ENCODE results near the gene MLLT3.
A peak's percentile ranks its signal among the peaks of the same experiment; 100 is the strongest.
"Not testable (repeated sequence)": the region's sequence is repeated elsewhere in the genome, so short reads cannot be mapped to it uniquely, and the experiment has no call there.

MLLT3 gene

DNA sequence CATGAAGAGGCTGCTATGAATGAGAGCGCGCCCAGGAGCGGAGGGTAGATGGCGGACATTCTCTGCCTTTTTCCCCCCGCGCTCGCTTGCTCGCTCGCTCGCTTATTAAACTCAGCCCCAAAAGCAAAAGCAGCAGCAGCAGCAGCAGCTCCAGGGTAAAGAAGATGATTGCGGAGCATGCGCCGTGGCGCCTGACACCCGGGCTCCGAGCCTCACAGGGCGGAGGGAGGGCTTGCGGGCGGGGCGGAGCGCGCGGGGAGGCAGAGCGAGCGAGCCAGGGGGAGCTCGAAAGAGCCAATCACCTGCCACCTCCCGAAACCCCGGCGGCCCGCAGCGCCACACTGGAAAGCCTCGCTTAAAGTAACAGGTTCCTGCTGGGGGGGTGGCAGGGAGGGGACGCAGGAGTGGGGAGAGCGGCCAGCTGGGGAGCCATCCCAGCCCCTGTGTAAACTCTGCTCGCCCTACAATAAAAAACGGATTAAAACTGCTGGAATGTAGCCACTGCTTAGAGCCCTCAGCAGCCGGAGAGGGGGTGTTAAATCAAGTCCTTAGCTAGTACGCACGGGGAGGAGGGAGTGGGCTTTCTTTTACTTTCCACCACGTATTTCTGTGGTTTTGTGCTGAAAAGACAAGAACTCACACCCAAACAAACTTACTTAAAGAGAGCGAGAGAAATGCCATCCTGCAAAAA lies at the start of gene MLLT3:
Gene MLLT3, minus strand, starts transcription at position 170 of the 691 bp plus-strand sequence.
- DNase-seq (ENCODE audit: low read depth, low spot score), result peak; percentile 95

- no peak for DNase-seq (ENCODE audit: low read depth, low spot score)
Observed at GRCh38 chr9:20671635-20672034, 49.3 kb upstream of the MLLT3 start.

DNA sequence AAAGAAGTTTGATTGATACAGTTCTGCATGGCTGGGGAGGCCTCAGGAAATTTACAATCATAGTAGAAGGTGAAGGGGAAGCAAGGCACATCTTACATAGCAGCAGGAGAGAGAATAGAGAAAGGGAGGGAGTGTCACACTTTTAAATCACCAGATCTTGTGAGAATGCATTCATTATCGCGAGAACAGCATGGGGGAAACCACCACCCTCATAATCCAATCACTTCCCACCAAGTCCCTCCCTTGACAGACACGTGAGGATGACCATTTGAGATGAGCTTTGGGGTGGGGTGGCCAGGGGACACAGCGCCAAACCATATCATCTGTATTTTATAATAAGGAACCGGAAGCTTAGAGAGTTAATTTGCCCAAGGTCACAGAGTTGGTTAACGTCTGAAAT lies 48.1 kb upstream of the MLLT3 start:
- no peak for DNase-seq (ENCODE audit: low read depth, low spot score)

DNA sequence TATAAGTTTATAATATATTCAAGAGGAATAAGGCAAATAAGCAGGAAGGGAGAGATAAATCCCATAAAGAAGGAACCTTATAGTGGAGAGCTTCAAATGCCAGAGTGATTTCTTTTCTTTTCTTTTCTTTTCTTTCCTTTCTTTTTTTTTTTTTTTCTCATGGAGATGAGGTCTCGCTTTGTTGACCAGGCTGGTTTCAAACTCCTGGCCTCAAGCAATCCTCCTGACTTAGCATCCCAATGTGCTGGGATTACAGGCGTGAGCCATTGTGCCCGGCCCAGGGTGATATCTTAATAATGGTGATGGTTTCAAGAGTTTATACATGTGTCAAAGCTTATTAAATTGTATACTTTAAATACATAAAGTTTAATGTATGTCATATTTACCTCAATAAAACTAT lies 42.2 kb upstream of the MLLT3 start:
- DNase-seq (ENCODE audit: low read depth, low spot score), result no peak

GRCh38 chr9:20663133-20663532 lies 40.8 kb upstream of the MLLT3 start:
- DNase-seq (ENCODE audit: low read depth, low spot score), result no peak

DNA sequence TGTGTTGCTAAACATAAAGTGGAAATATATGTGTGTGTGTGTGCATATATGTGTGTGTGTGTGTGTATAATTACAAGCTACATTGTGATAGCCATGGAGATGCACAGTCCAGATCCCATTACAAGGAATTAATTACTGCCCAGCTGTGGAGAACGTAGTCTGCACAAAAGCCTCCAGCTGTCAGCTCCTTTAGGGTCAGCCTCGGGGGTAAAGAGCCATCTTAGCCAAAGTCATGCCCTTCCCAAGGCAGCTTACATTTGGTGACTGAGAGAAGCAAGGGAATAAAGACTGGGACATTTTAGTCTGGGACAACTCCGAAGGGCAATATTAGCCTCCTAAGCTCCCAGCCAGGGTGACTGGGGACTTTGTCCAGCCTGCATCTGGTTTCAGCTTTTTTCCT lies 39.9 kb upstream of the MLLT3 start:
- DNase-seq (ENCODE audit: low read depth, low spot score), result no peak

DNA sequence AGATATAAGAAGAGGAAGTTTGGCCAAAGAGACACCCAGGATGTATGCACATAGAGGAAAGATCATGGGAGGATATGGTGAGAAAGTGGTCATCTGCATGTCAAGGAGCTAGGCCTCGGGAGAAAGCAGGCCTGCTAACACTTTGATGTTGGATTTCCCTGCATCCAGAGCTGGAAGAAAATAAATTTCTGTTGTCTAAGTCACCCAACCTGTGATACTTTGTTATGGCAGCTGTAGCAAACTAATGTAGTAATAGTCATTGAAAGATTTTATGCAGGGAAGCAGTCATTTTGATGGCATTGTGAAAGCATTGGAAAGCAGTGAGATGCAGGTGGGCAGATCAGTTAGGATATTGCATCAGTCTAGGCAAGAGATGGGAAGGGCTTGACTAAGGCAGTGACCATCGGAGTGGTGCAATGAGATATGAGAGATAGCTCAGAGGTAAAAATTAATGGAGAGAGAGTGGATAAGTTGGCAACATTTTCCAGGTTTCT lies 37.2 kb upstream of the MLLT3 start:
- no peak for DNase-seq (ENCODE audit: low read depth, low spot score)

GRCh38 chr9:20658677-20659473 lies 36.6 kb upstream of the MLLT3 start:
- DNase-seq (ENCODE audit: low read depth, low spot score), result no peak

DNA sequence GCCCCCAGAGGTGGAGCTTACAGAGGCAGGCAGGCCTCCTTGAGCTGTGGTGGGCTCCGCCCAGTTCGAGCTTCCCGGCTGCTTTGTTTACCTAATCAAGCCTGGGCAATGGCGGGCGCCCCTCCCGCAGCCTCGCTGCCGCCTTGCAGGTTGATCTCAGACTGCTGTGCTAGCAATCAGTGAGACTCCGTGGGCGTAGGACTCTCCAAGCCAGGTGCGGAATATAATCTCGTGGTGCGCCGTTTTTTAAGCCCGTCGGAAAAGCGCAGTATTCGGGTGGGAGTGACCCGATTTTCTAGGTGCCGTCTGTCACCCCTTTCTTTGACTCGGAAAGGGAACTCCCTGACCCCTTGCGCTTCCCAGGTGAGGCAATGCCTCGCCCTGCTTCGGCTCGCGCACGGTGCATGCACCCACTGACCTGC lies 36.0 kb upstream of the MLLT3 start:
- DNase-seq (ENCODE audit: low read depth, low spot score), result not testable (repeated sequence)

DNA sequence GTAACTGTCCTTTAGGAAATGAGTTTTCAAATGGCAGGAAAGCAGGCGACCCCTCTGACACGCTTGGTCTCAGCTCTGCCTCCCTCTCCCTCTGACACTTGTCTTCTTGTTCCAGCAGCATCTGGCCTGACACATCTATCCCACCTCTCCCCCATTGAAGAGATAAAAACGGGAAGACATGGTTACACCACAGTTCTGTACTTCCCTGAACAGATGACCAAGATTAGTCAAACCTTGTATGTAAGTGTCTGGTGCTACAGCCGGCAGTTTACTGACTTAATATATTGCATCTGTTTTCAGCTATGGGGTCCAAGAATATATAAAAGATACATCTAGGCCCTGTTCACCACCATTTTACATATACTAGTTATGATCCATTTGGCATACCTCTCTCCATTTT lies 29.6 kb upstream of the MLLT3 start:
- DNase-seq (ENCODE audit: low read depth, low spot score), result no peak

- no peak for DNase-seq (ENCODE audit: low read depth, low spot score)
Observed at GRCh38 chr9:20650750-20651299, 28.5 kb upstream of the MLLT3 start.

DNA sequence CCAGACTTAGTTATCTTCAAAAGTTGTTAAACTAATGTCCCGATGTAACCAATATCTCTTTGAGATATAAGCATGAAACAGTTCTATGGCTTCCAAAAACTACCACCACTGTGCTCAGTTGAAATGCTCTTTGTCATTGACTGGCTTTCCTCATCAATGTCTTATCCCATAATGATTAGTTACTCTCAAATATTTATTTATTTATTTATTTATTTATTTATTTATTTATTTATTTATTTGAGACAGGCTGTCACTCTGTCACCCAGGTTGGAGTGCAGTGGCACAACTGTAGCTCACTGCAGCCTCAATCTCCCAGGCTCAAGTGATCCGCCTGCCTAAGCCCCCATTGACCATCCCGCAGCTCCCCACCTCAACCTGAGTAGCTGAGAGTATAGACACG lies 28.0 kb upstream of the MLLT3 start:
- DNase-seq (ENCODE audit: low read depth, low spot score), result no peak

DNA sequence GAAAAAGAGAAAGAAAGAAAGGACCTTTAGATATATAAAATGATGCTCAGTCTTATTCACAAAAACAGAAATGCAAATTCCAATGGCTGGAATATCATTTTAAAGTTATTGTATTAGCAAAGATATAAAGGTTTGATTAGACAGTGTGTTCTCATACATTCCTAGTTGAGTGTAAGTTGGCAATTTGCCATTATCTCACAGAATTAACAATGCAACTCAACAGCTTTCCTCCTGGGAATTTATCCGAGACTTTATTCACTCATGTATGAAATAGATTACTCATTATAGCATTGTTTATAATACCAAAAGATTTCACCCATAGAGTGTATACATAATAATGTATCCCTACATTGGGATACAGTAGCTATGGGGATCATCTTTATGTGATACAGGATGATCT lies 27.1 kb upstream of the MLLT3 start:
- no peak for DNase-seq (ENCODE audit: low read depth, low spot score)

GRCh38 chr9:20646656-20647055 lies 24.4 kb upstream of the MLLT3 start:
- no peak for DNase-seq (ENCODE audit: low read depth, low spot score)

- no peak for DNase-seq (ENCODE audit: low read depth, low spot score)
Observed at GRCh38 chr9:20643660-20644059, 21.4 kb upstream of the MLLT3 start.

DNA sequence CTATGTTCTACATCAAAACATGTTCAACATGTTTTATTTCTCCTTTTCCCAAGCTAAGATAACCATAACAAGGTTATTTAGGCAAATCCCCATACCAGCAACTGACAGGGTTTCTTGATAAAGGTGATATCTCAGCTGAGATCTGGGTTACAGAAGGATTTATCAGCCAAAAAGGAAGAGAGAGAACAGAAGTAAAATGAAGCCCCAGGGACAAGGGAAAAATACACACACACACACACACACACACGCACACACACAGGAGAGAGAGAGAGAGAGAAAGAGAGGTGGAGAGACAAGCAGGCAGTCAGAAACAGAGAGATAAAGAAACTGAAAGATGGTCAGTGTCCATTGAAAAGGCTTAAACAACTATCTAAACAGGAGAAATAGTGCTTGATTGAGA lies 19.7 kb upstream of the MLLT3 start:
- DNase-seq (ENCODE audit: low read depth, low spot score), result no peak

- peak; percentile 41 for DNase-seq (ENCODE audit: low read depth, low spot score)
Observed at GRCh38 chr9:20640331-20641187, 18.3 kb upstream of the MLLT3 start.

DNA sequence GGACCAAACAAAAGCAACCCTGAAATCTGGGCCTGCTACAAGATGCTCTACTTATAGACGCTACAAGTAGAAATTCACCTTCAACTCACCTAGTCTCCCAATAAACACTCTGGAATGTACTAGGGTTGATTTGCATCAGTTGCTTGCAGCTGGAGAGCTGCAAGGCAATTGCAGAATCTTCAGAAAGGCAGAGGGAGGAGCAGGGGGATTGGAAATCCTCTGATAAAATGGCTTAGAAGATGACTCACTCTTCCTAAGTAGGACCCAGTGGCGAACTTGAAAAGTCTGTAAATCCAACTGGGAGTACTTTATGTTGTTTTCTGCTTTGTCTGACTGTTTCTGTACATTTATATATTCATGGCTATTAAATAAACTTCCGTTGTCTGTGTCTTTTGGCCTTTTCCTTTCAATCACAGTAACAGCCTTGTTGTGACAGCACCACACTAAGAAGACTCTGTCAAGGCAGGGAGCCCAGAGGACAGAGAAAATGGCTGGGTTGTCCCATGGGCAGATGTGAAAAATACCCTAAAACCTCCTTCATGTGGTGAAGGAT lies 14.7 kb upstream of the MLLT3 start:
- DNase-seq (ENCODE audit: low read depth, low spot score), result no peak

- no peak for DNase-seq (ENCODE audit: low read depth, low spot score)
Observed at GRCh38 chr9:20634895-20635294, 12.6 kb upstream of the MLLT3 start.

DNA sequence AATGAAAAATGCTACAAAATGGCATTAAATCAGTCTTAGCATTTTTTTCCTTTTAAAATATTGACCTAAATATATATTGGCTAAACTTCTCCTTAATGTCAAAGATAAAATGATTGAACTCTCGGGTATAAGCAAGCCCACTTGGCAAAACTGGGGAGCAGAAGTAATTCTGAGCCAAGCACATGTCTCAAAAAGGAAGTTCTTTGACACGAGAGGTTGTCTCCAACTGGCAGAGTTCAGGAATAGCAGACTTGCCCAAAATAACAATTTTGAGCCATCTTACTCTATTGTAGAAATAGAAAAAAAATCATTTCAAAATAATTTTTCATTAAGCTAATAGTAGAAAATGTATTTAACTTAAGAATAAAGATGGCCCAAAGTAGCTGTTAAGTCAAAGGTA lies 10.4 kb upstream of the MLLT3 start:
- no peak for DNase-seq (ENCODE audit: low read depth, low spot score)

DNA sequence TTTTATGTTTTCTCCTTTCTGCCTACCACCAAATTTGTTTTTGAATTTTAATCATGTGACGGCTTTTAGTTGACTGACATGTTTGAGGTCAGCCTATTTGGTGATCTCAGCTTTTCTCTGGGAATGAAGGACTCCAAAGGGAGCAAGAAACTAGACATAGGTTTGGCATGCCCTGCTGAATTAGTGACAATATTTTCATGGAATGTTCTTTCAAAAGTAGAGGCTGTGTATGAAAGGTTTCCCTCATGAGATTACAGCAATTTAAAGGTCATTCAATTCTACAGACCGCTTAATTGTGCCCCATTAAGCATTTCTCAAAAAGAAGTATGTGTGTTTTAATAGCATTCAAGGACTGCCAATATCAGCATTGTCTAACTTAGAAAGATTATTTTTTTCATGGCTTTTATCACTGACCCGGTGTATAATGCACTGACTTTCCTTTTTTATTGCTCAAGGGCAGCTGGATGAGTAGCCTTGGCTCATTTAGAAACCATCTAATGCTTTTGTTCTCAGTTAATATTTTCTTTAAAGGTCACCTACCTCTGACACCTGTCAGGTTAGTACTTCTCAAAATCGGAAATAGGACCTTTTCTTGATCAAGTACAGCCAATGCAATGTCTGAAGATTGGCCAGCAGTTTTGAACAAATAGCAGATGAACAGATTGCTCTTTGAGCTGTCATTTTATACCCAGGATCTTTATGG lies 8.1 kb upstream of the MLLT3 start:
- no peak for DNase-seq (ENCODE audit: low read depth, low spot score)
